Bronchial epithelial cell (primary cell): ENCODE data around the gene GABRA1. TPM values are rescaled to one million over a fixed set of nuclear protein-coding genes. Genes with fewer than 3 reads are reported as not detected.
A peak's percentile ranks its signal among the peaks of the same experiment; 100 is the strongest.

ENCODE experiments used
- DNase-seq: peaks from one replicate; pipeline ENCODE4 v3.0.0-alpha.2; 2010; ENCODE audit warnings: low read depth
- FAIRE-seq: peaks from 2 replicates; lab custom pipeline; 2011; peaks lifted over from hg19 to GRCh38; lab: Jason Lieb, UNC
- H3K27me3 ChIP-seq: 2 replicates; pipeline ENCODE4 v1.5.1; 2011; ENCODE audit warnings: low read length; ENCODE audit not compliant: control insufficient read depth, insufficient read depth
- H3K36me3 ChIP-seq: 2 replicates; pipeline ENCODE4 v1.5.1; 2011; ENCODE audit warnings: low read length; ENCODE audit not compliant: control insufficient read depth, insufficient read depth
- H3K4me3 ChIP-seq: 2 replicates; pipeline ENCODE4 v1.5.1; 2011; ENCODE audit warnings: mild to moderate bottlenecking, low read depth, low read length, control low read depth
- total RNA-seq: library from RNA; depleted of rRNA; stranded (reverse); fragments of >200 nt; gene quantifications from 2 replicates; pipeline ENCODE4 v1.2.1, GENCODE V29; 2014
- TF ChIP-seq, protein P1 (sequence below): IDR thresholded peaks from 2 replicates; pipeline ENCODE4 v1.5.1; 2011; ENCODE audit warnings: mild to moderate bottlenecking, moderate library complexity, low read length, control low read depth, inconsistent platforms; ENCODE audit not compliant: insufficient read depth, severe bottlenecking

GABRA1 gene
- total RNA-seq, 1 donor from 2014 or later = not detected

DNA sequence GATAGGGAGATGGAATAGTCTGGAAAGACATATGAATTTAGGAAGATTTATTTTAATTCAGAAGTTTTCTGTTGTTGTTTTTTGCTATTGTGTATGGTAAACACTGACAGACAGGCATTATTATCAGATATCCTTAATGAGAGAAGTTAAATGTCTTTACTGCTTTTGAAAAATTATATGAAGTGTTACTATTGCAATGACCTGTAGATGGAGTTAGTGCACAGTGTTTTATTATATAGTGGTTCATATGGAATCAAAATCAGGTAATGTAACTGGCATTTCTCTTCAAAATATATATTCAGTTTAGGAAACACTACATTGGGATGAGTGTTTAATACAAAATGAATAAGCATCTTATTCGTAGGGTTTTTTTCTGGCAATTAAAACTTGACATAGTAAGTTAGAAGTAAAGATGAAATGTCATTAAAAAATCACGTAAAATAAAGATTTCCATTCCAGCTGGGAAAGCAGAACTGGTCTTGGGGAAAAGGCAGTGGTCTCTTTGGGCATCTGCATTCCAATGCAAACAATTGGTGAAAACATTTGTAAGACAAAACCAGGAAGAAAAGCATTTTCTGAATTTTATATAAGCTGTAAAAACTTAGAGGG is 3.9 kb downstream of the GABRA1 start:
- DNase-seq (peak; percentile 16), FAIRE-seq (no peak)
- peaks cover 5% of the 10 kb centered on the region for H3K27me3 ChIP-seq
- TF ChIP-seq, protein P1, sequence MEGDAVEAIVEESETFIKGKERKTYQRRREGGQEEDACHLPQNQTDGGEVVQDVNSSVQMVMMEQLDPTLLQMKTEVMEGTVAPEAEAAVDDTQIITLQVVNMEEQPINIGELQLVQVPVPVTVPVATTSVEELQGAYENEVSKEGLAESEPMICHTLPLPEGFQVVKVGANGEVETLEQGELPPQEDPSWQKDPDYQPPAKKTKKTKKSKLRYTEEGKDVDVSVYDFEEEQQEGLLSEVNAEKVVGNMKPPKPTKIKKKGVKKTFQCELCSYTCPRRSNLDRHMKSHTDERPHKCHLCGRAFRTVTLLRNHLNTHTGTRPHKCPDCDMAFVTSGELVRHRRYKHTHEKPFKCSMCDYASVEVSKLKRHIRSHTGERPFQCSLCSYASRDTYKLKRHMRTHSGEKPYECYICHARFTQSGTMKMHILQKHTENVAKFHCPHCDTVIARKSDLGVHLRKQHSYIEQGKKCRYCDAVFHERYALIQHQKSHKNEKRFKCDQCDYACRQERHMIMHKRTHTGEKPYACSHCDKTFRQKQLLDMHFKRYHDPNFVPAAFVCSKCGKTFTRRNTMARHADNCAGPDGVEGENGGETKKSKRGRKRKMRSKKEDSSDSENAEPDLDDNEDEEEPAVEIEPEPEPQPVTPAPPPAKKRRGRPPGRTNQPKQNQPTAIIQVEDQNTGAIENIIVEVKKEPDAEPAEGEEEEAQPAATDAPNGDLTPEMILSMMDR = peak; percentile 16
- H3K36me3 ChIP-seq = no peaks in the 10 kb centered on the region
- H3K4me3 ChIP-seq = no peak overlapping the region

DNA sequence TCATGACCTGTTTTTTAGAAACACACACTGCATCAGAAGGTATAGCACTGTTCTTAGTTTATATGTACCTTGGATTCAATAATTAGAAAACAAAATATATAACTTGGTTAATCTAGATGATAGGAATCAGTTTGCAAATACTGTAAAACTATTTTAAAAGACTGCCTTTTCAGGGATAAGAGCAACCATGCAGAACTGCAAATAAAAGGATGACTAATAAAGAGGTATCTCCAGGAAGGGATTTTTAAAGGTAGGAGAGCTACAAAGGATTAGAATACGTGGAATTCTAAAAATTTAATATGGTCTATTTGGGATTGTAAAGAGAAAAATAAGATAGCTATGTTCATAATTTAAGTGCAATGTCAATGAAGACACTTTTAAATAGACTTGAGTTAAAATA is 9.4 kb downstream of the GABRA1 start:
- TF ChIP-seq, protein P1 = no peak
- Histone ChIP-seq H3K4me3 (no peak overlapping the region), H3K27me3 (no peaks in the 10 kb centered on the region), H3K36me3 (no peaks in the 10 kb centered on the region)
- no peak for FAIRE-seq
- no peak for DNase-seq

DNA sequence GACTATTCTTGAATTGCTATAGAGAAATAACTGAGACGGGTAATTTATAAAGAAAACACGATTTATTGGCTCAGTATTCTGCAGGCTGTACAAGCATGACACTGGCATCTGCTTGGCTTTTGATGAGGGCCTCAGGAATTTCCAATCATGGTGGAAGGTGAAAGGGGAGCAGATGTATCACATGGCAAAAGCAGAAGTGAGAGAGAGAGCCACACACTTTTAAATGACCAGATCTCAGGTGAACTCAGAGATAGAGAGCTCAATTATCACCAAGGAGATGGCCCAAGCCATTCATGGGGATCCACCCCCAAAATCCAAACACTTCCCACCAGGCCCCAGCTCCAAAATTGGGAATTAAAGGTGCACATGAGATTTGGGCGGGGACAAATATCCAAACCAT is 15.3 kb downstream of the GABRA1 start:
- Histone ChIP-seq H3K4me3 (no peak overlapping the region), H3K27me3 (no peaks in the 10 kb centered on the region), H3K36me3 (no peaks in the 10 kb centered on the region)
- no peak for FAIRE-seq
- DNase-seq = no peak
- TF ChIP-seq, protein P1 = no peak

DNA sequence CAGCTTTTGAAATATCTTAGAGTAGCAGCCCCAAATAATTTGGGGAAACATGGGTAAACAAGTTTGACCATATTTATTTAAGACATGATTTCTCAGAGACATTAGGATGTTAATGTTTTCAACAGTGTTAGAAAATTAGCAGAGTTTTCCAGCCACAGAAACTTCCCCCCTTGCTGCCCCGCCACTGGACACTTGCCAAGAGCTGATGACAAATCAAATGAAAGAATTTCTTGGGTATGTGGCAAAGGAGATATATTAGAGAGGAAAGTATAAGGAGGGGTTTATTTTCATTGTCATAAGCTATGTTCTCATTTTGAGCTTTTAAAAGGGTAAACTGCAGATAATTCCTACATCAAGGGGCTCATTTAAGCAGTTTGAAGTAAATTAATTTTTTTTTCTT is 15.9 kb downstream of the GABRA1 start:
- no peak for DNase-seq
- no peak for FAIRE-seq
- TF ChIP-seq, protein P1 = no peak
- Histone ChIP-seq H3K36me3 (no peaks in the 10 kb centered on the region), H3K4me3 (no peak overlapping the region), H3K27me3 (no peaks in the 10 kb centered on the region)

DNA sequence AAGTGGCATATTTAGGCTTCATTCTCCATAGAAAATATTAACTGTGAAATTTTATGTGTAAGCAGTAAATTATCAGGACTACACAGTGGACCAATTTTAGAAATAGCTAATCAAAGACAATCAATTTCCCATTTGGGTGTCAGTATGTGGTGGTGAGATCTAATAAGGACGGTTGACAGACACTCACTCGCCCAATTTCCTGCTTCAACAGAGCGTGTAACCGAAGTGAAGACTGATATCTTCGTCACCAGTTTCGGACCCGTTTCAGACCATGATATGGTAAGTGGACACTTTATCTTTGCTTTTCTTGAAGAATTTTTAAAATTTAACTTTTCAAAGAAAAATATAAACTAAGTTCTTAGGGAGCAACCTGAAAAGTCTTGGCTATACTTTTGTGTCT is 17.6 kb downstream of the GABRA1 start:
- Histone ChIP-seq H3K36me3 (no peaks in the 10 kb centered on the region), H3K27me3 (no peaks in the 10 kb centered on the region), H3K4me3 (no peak overlapping the region)
- TF ChIP-seq, protein P1 = no peak
- DNase-seq (no peak), FAIRE-seq (no peak)

DNA sequence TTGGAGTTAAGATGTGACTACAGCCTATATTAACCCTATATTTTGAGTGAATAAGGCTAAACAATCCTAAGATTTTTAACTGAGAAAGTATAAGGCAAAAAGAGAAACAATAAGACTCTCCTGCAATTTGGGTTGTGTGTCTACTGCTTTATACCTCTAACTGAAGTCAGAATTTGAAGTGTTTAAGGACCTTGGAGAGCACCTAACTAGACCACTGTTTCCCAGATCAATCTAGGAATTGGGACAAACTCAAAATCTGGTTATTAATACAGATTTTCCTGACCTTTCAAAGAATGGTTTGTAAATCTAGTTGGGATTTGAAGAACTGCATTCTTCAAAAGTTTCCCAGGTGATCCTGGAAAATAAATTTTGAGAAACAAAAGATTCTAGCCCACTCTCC is 42.1 kb downstream of the GABRA1 start:
- DNase-seq (no peak), FAIRE-seq (no peak)
- Histone ChIP-seq H3K27me3 (no peaks in the 10 kb centered on the region), H3K36me3 (no peaks in the 10 kb centered on the region), H3K4me3 (no peak overlapping the region)
- TF ChIP-seq, protein P1 = no peak
